ENCODE measurements around the gene PRSS1. TPM values are rescaled to one million over a fixed set of nuclear protein-coding genes. Genes with fewer than 3 reads are reported as not detected.
"Not testable (repeated sequence)": the region's sequence is repeated elsewhere in the genome, so short reads cannot be mapped to it uniquely, and the experiment has no call there.

PRSS1 gene
- not detected in 3 replicates for total RNA-seq

DNA sequence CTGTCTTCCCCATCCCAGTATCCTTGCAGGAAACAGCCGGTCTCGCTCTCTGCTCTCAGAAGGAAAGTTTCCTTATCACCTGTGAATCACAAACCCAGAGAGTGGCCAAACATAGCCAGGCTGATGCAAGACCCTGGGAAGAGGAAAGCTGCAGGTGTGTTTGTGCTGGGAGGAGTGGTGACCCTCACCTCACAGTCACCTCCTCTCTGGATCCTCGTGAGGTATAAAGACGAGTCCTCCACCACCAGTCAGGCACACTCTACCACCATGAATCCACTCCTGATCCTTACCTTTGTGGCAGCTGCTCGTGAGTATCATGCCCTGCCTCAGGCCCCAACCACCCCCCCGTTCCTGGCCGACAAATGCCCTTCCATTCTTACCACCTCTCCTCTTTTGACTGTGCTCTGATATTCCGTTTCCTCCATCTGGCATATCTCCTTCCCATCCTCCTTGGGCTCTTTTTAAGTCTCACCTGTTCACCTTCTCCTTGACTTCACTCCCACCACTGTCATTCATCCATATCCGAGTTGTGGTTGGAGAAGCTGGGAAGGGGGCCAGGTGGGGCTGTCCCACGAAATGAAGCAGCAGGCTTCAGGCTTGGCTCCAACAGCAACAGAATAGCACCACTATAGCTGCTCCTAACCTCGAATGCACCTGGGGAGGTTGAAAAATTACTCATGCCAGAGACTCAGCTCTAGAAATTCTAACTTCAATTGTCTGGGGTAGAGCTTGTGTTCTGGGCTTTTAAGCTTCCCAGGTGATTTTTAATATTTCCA lies at the start of gene PRSS1:
Gene PRSS1 (plus strand): TSS at position 255 of the 776 bp plus-strand sequence. CDS start 13 bp downstream, at position 268.
- Mint-ChIP-seq H3K4me3 (no peak within 1 kb of the TSS), H3K27me3 (ENCODE audit: low read depth) (peaks cover 46% of the 10 kb centered on the region), H3K27ac (no peak within 1 kb of the TSS), H3K4me1 (no peaks in the 10 kb centered on the region), H3K36me3 (no peaks in the 10 kb centered on the region), H3K9me3 (no peaks in the 10 kb centered on the region)
- no peak for TF ChIP-seq CTCF (IDR thresholded peaks at IDR 0.05; ENCODE audit: unreplicated experiment)
- DNase-seq (ENCODE audit: low spot score in 2 of 2, unreplicated experiment in 2 of 2): no peak

GRCh38 chr7:142700935-142701334 lies 48.3 kb upstream of the PRSS1 start:
- not testable (repeated sequence) for H3K4me3 Mint-ChIP-seq; H3K4me1 Mint-ChIP-seq; H3K36me3 Mint-ChIP-seq; H3K27me3 Mint-ChIP-seq (ENCODE audit: low read depth); H3K9me3 Mint-ChIP-seq; DNase-seq (ENCODE audit: low spot score in 2 of 2, unreplicated experiment in 2 of 2); H3K27ac Mint-ChIP-seq

- Mint-ChIP-seq H3K27me3 (ENCODE audit: low read depth) (peaks cover 2% of the 10 kb centered on the region), H3K4me1 (no peaks in the 10 kb centered on the region), H3K9me3 (no peaks in the 10 kb centered on the region), H3K27ac (no peak overlapping the region), H3K4me3 (no peak overlapping the region), H3K36me3 (no peaks in the 10 kb centered on the region)
- no peak for DNase-seq (ENCODE audit: low spot score in 2 of 2, unreplicated experiment in 2 of 2)
- TF ChIP-seq CTCF (IDR thresholded peaks at IDR 0.05; ENCODE audit: unreplicated experiment): no peak
Observed at GRCh38 chr7:142703655-142704305, 45.5 kb upstream of the PRSS1 start.

GRCh38 chr7:142708726-142709125 lies 40.5 kb upstream of the PRSS1 start:
- H3K4me1 Mint-ChIP-seq; H3K27me3 Mint-ChIP-seq (ENCODE audit: low read depth): not testable (repeated sequence)

DNA sequence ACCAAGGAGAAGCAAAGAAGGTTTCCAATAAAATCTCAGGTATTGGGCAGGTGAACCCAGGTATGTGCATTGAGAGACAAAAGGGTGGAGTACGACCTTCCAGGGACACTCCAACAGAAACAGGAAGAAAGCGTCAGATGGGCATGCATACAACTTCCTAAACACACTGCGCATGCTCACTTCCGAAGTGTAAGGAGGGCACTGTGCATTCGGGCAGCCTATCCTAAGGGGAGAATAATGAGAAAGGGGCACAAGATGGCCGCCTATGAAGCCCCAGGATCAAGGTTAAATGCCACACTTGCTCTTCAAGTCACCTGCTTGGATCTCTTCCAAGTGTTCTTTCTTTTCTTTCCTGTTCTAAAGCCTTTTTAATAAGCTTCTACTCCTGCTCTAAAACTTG lies 39.4 kb upstream of the PRSS1 start:
- Mint-ChIP-seq H3K4me1 (no peaks in the 10 kb centered on the region), H3K27me3 (ENCODE audit: low read depth) (peaks cover 10% of the 10 kb centered on the region), H3K9me3 (no peaks in the 10 kb centered on the region), H3K4me3 (no peak overlapping the region), H3K27ac (no peak overlapping the region), H3K36me3 (no peaks in the 10 kb centered on the region)
- no peak for TF ChIP-seq CTCF (IDR thresholded peaks at IDR 0.05; ENCODE audit: unreplicated experiment)
- DNase-seq (ENCODE audit: low spot score in 2 of 2, unreplicated experiment in 2 of 2): no peak

More at GRCh38 chr7:142708726-142709125, 40.5 kb upstream of the PRSS1 start:
- DNase-seq (ENCODE audit: low spot score in 2 of 2, unreplicated experiment in 2 of 2); H3K36me3 Mint-ChIP-seq; H3K27ac Mint-ChIP-seq; H3K4me3 Mint-ChIP-seq; H3K9me3 Mint-ChIP-seq: not testable (repeated sequence)

- H3K36me3 Mint-ChIP-seq: no peaks in the 10 kb centered on the region
- TF ChIP-seq CTCF (IDR thresholded peaks at IDR 0.05; ENCODE audit: unreplicated experiment): no peak
Observed at GRCh38 chr7:142711196-142711595, 38.1 kb upstream of the PRSS1 start.

More at GRCh38 chr7:142711196-142711595, 38.1 kb upstream of the PRSS1 start:
- Mint-ChIP-seq H3K4me3 (no peak overlapping the region), H3K9me3 (no peaks in the 10 kb centered on the region), H3K27ac (no peak overlapping the region), H3K27me3 (ENCODE audit: low read depth) (peaks cover 10% of the 10 kb centered on the region), H3K4me1 (no peaks in the 10 kb centered on the region)
- DNase-seq (ENCODE audit: low spot score in 2 of 2, unreplicated experiment in 2 of 2): no peak
